Measurements from ENCODE around the gene PLEKHM1.
"Not testable (repeated sequence)": the region's sequence is repeated elsewhere in the genome, so short reads cannot be mapped to it uniquely, and the experiment has no call there.

The PLEKHM1 gene

GRCh38 chr17:45444856-45445820 is 45.4 kb downstream of the PLEKHM1 start:
- not testable (repeated sequence) for DNase-seq (ENCODE audit: extremely low read depth, low read depth)

GRCh38 chr17:45444301-45444700 is 46.2 kb downstream of the PLEKHM1 start:
- DNase-seq (ENCODE audit: extremely low read depth, low read depth): not testable (repeated sequence)

GRCh38 chr17:45443371-45444260 is 46.9 kb downstream of the PLEKHM1 start:
- DNase-seq (ENCODE audit: extremely low read depth, low read depth): not testable (repeated sequence)

- no peak for TF ChIP-seq CTCF (IDR thresholded peaks at IDR 0.05; ENCODE audit: low read depth, low read length)
- DNase-seq (ENCODE audit: extremely low read depth, low read depth): no peak
Observed at GRCh38 chr17:45441526-45442310, 48.8 kb downstream of the PLEKHM1 start.

- not testable (repeated sequence) for DNase-seq (ENCODE audit: extremely low read depth, low read depth)
Observed at GRCh38 chr17:45440839-45441515, 49.5 kb downstream of the PLEKHM1 start.

- no peak for TF ChIP-seq CTCF (IDR thresholded peaks at IDR 0.05; ENCODE audit: low read depth, low read length)
- DNase-seq (ENCODE audit: extremely low read depth, low read depth): no peak
Observed at GRCh38 chr17:45440161-45440778, 50.3 kb downstream of the PLEKHM1 start.

GRCh38 chr17:45438931-45439610 is 51.5 kb downstream of the PLEKHM1 start:
- no peak for TF ChIP-seq CTCF (IDR thresholded peaks at IDR 0.05; ENCODE audit: low read depth, low read length)
- DNase-seq (ENCODE audit: extremely low read depth, low read depth): no peak

- TF ChIP-seq CTCF (IDR thresholded peaks at IDR 0.05; ENCODE audit: low read depth, low read length): no peak
- DNase-seq (ENCODE audit: extremely low read depth, low read depth): no peak
Observed at GRCh38 chr17:45437465-45438283, 52.8 kb downstream of the PLEKHM1 start.
